Mesothelial cell of epicardium (in vitro differentiated cells): ENCODE results near the gene KLHL14. TPM values are rescaled to one million over a fixed set of nuclear protein-coding genes. Genes with fewer than 3 reads are reported as not detected.
"Not testable (repeated sequence)": the region's sequence is repeated elsewhere in the genome, so short reads cannot be mapped to it uniquely, and the experiment has no call there.

Experiments used
- DNase-seq, 2 experiments: peaks; one replicate each; pipeline ENCODE4 v3.0.0; 2021; ENCODE audit warnings: low spot score in 2 of 2; ENCODE audit not compliant: unreplicated experiment in 2 of 2
- H3K27ac Mint-ChIP-seq: 2 replicates; pipeline ENCODE4 v1.8.0; 2021; ENCODE audit warnings: mixed read lengths
- H3K27me3 Mint-ChIP-seq: 2 replicates; pipeline ENCODE4 v1.8.0; 2021; ENCODE audit warnings: low read depth, mixed read lengths
- H3K36me3 Mint-ChIP-seq: 2 replicates; pipeline ENCODE4 v1.8.0; 2021; ENCODE audit warnings: mixed read lengths
- H3K4me1 Mint-ChIP-seq: 2 replicates; pipeline ENCODE4 v1.8.0; 2021; ENCODE audit warnings: mixed read lengths
- H3K4me3 Mint-ChIP-seq: 2 replicates; pipeline ENCODE4 v1.8.0; 2021; ENCODE audit warnings: mild to moderate bottlenecking, moderate library complexity, mixed read lengths
- H3K9me3 Mint-ChIP-seq: 2 replicates; pipeline ENCODE4 v1.8.0; 2021; ENCODE audit warnings: mixed read lengths
- CTCF ChIP-seq: fragments of 200-600 bp; sonication (generic); IDR thresholded peaks from one replicate; pipeline ENCODE4 v1.5.0; 2021; ENCODE audit warnings: antibody characterized with exemption; ENCODE audit not compliant: unreplicated experiment
- total RNA-seq: library from RNA; stranded (reverse); gene quantifications from 3 replicates; pipeline ENCODE4 v1.2.1, GENCODE V29; 2021

The KLHL14 gene
- total RNA-seq, 1 donor from 2014 or later: 0.04 TPM

GRCh38 chr18:32798209-32798960, 25.6 kb upstream of the KLHL14 start:
- Mint-ChIP-seq H3K4me1 (no peaks in the 10 kb centered on the region), H3K27me3 (peaks cover 20% of the 10 kb centered on the region), H3K27ac (no peak overlapping the region), H3K36me3 (no peaks in the 10 kb centered on the region), H3K4me3 (no peak overlapping the region), H3K9me3 (peaks cover 41% of the 10 kb centered on the region)
- TF ChIP-seq CTCF: no peak
- DNase-seq: no peak

GRCh38 chr18:32794667-32795066, 21.8 kb upstream of the KLHL14 start:
- H3K4me3 Mint-ChIP-seq, H3K27ac Mint-ChIP-seq, DNase-seq, H3K36me3 Mint-ChIP-seq, H3K4me1 Mint-ChIP-seq: not testable (repeated sequence)
- Mint-ChIP-seq H3K9me3 (peaks cover 41% of the 10 kb centered on the region), H3K27me3 (peaks cover 11% of the 10 kb centered on the region)

- Mint-ChIP-seq H3K36me3 (no peaks in the 10 kb centered on the region), H3K4me1 (no peaks in the 10 kb centered on the region), H3K4me3 (no peak overlapping the region), H3K27ac (no peak overlapping the region), H3K9me3 (no peaks in the 10 kb centered on the region), H3K27me3 (peaks cover 63% of the 10 kb centered on the region)
- TF ChIP-seq CTCF: no peak
- DNase-seq: no peak
Observed at GRCh38 chr18:32779010-32779409, 6.2 kb upstream of the KLHL14 start.

GRCh38 chr18:32777049-32777448, 4.2 kb upstream of the KLHL14 start:
- no peaks in the 10 kb centered on the region for H3K36me3 Mint-ChIP-seq
- no peak overlapping the region for H3K27ac Mint-ChIP-seq
- H3K9me3 Mint-ChIP-seq: no peaks in the 10 kb centered on the region
- H3K4me1 Mint-ChIP-seq: peaks cover 7% of the 10 kb centered on the region
- H3K4me3 Mint-ChIP-seq: no peak overlapping the region
- no peak for TF ChIP-seq CTCF
- H3K27me3 Mint-ChIP-seq: peaks cover 76% of the 10 kb centered on the region
- DNase-seq: no peak

GRCh38 chr18:32776561-32776960, 3.7 kb upstream of the KLHL14 start:
- H3K4me3 Mint-ChIP-seq: no peak overlapping the region
- TF ChIP-seq CTCF: no peak
- H3K4me1 Mint-ChIP-seq: peaks cover 7% of the 10 kb centered on the region
- DNase-seq: no peak
- no peaks in the 10 kb centered on the region for H3K9me3 Mint-ChIP-seq
- peaks cover 74% of the 10 kb centered on the region for H3K27me3 Mint-ChIP-seq
- H3K27ac Mint-ChIP-seq: no peak overlapping the region
- no peaks in the 10 kb centered on the region for H3K36me3 Mint-ChIP-seq

- H3K4me3 Mint-ChIP-seq: no peak overlapping the region
- no peak for TF ChIP-seq CTCF
- peaks cover 17% of the 10 kb centered on the region for H3K4me1 Mint-ChIP-seq
- no peak for DNase-seq
- H3K9me3 Mint-ChIP-seq: no peaks in the 10 kb centered on the region
- no peak overlapping the region for H3K27ac Mint-ChIP-seq
- H3K36me3 Mint-ChIP-seq: no peaks in the 10 kb centered on the region
- H3K27me3 Mint-ChIP-seq: peaks cover 79% of the 10 kb centered on the region
Observed at GRCh38 chr18:32775628-32776027, 2.8 kb upstream of the KLHL14 start.
